GM23338 (cell line): Measurements from ENCODE around the gene ZGLP1. TPM values are rescaled to one million over a fixed set of nuclear protein-coding genes. Genes with fewer than 3 reads are reported as not detected.

Experiments
- ATAC-seq: fragments of 200-7000 bp; cut with Tn5 transposase; 3 replicates; pipeline ENCODE4 v1.9.1; 2020
- DNase-seq: peaks from one replicate; pipeline ENCODE4 v3.0.0-alpha.2; 2015; ENCODE audit warnings: low spot score
- H2AFZ ChIP-seq: fragments of 200-600 bp; sonication (generic); 2 replicates; pipeline ENCODE4 v1.8.0; 2016; ENCODE audit warnings: antibody characterized with exemption, mild to moderate bottlenecking, moderate library complexity
- H3F3A ChIP-seq: fragments of 200-600 bp; sonication (generic); replicated peaks from 2 replicates; pipeline ENCODE4 v1.8.0; 2017; ENCODE audit warnings: antibody characterized with exemption, mixed run types, low read depth
- H3K27ac ChIP-seq: fragments of 200-600 bp; sonication (generic); 2 replicates; pipeline ENCODE4 v1.6.1; 2016; ENCODE audit warnings: low read depth
- H3K27me3 ChIP-seq: fragments of 200-600 bp; sonication (generic); 2 replicates; pipeline ENCODE4 v1.8.0; 2016; ENCODE audit warnings: mild to moderate bottlenecking, mixed run types, moderate library complexity; ENCODE audit not compliant: insufficient read depth
- H3K36me3 ChIP-seq: fragments of 200-600 bp; sonication (generic); 2 replicates; pipeline ENCODE4 v1.8.0; 2016; ENCODE audit warnings: mild to moderate bottlenecking; ENCODE audit not compliant: insufficient read depth
- H3K4me1 ChIP-seq: fragments of 200-600 bp; sonication (generic); 2 replicates; pipeline ENCODE4 v1.8.0; 2016; ENCODE audit warnings: mild to moderate bottlenecking, moderate library complexity; ENCODE audit not compliant: insufficient read depth
- H3K4me2 ChIP-seq: fragments of 200-600 bp; sonication (generic); 2 replicates; pipeline ENCODE4 v1.7.1; 2017; ENCODE audit warnings: mixed run types
- H3K4me3 ChIP-seq: fragments of 200-600 bp; sonication (generic); 2 replicates; pipeline ENCODE4 v1.6.1; 2016; ENCODE audit warnings: mixed run types
- H3K79me2 ChIP-seq: fragments of 200-600 bp; sonication (generic); replicated peaks from 2 replicates; pipeline ENCODE4 v1.8.0; 2017; ENCODE audit warnings: mild to moderate bottlenecking; ENCODE audit not compliant: insufficient read depth
- H3K9me2 ChIP-seq: fragments of 200-600 bp; sonication (generic); 2 replicates; pipeline ENCODE4 v1.8.0; 2017; ENCODE audit not compliant: insufficient read depth
- H4K20me1 ChIP-seq: fragments of 200-600 bp; sonication (generic); replicated peaks from 2 replicates; pipeline ENCODE4 v1.8.0; 2017; ENCODE audit warnings: mild to moderate bottlenecking; ENCODE audit not compliant: insufficient read depth
- H3K27ac Mint-ChIP-seq: 2 replicates; pipeline ENCODE4 v1.8.0; 2020; ENCODE audit warnings: inconsistent platforms, mild to moderate bottlenecking, moderate library complexity, mixed read lengths
- H3K27me3 Mint-ChIP-seq: 3 replicates; pipeline ENCODE4 v1.8.0; 2022; ENCODE audit warnings: low read depth, mild to moderate bottlenecking, moderate library complexity, mixed read lengths, inconsistent platforms; ENCODE audit not compliant: insufficient read depth, poor library complexity
- H3K36me3 Mint-ChIP-seq: 3 replicates; pipeline ENCODE4 v1.8.0; 2021; ENCODE audit warnings: low read depth, mild to moderate bottlenecking, inconsistent platforms, moderate library complexity, mixed read lengths
- H3K4me1 Mint-ChIP-seq: 3 replicates; pipeline ENCODE4 v1.8.0; 2020; ENCODE audit warnings: mild to moderate bottlenecking, inconsistent platforms, mixed read lengths
- H3K4me3 Mint-ChIP-seq: 3 replicates; pipeline ENCODE4 v1.8.0; 2021; ENCODE audit warnings: moderate library complexity, mild to moderate bottlenecking, inconsistent platforms, mixed read lengths
- H3K9me3 Mint-ChIP-seq: 3 replicates; pipeline ENCODE4 v1.8.0; 2020; ENCODE audit warnings: moderate library complexity, mild to moderate bottlenecking, inconsistent platforms, mixed read lengths
- CREB1 ChIP-seq: fragments of 250-450 bp; sonication (Bioruptor Pico); IDR thresholded peaks from 2 replicates; pipeline ENCODE4 v1.5.0; 2020; ENCODE audit warnings: low read depth, mild to moderate bottlenecking, moderate library complexity
- CTCF ChIP-seq, 2 experiments: fragments of 200-600 bp in 1 of 2; sonication (generic) in 1 of 2; conservative IDR thresholded peaks; 2 replicates each; pipeline versions ENCODE4 v1.5.1 to v1.6.1; 2016 to 2017; ENCODE audit warnings: antibody characterized with exemption in 2 of 2, low read depth in 2 of 2, mild to moderate bottlenecking in 2 of 2, moderate library complexity in 1 of 2
- ETS1 ChIP-seq: IDR thresholded peaks from 2 replicates; pipeline ENCODE4 v1.6.1; 2016; ENCODE audit warnings: antibody characterized with exemption
- EZH2 ChIP-seq: fragments of 200-600 bp; sonication (generic); IDR thresholded peaks from one replicate; pipeline ENCODE4 v1.8.0; 2017; ENCODE audit warnings: antibody characterized with exemption, mild to moderate bottlenecking, low read depth; ENCODE audit not compliant: unreplicated experiment
- EZH2phosphoT487 ChIP-seq: fragments of 200-600 bp; sonication (generic); IDR thresholded peaks from one replicate; pipeline ENCODE4 v1.8.1; 2018; ENCODE audit warnings: antibody characterized with exemption; ENCODE audit not compliant: unreplicated experiment
- JUNB ChIP-seq: IDR thresholded peaks from one replicate; pipeline ENCODE4 v1.6.1; 2016; ENCODE audit warnings: antibody characterized with exemption; ENCODE audit not compliant: unreplicated experiment
- NANOG ChIP-seq: IDR thresholded peaks from 2 replicates; pipeline ENCODE4 v1.6.1; 2016; ENCODE audit warnings: antibody characterized with exemption, borderline replicate concordance
- POLR2AphosphoS5 ChIP-seq: IDR thresholded peaks from 2 replicates; pipeline ENCODE4 v1.6.1; 2016; ENCODE audit warnings: antibody characterized with exemption, low read depth
- REST ChIP-seq: IDR thresholded peaks from one replicate; pipeline ENCODE4 v1.6.1; 2018; ENCODE audit warnings: antibody characterized with exemption; ENCODE audit not compliant: unreplicated experiment
- STAT1 ChIP-seq: IDR thresholded peaks from one replicate; pipeline ENCODE4 v1.6.1; 2016; ENCODE audit warnings: antibody characterized with exemption; ENCODE audit not compliant: unreplicated experiment
- ZNF114 ChIP-seq: fragments of 250-450 bp; sonication (Bioruptor Pico); IDR thresholded peaks from 2 replicates; pipeline ENCODE4 v1.5.0; 2020; ENCODE audit warnings: mild to moderate bottlenecking, moderate library complexity
- ZNF331 ChIP-seq: fragments of 250-450 bp; sonication (Bioruptor Pico); IDR thresholded peaks from 2 replicates; pipeline ENCODE4 v1.5.0; 2020; ENCODE audit warnings: low read depth, mild to moderate bottlenecking, moderate library complexity
- polyA plus RNA-seq: library from polyadenylated mRNA; unstranded; fragments of >200 nt; fragmentation: Nextera tagmentation; extraction: Ambion mirVana; gene quantifications from 2 replicates; pipeline ENCODE4 v1.2.1, GENCODE V29; 2016
- total RNA-seq: library from RNA; depleted of rRNA; stranded (reverse); fragments of >200 nt; shearing (Covaris generic); gene quantifications from 2 replicates; pipeline ENCODE4 v1.2.3, GENCODE V29; 2014

Gene ZGLP1
- total and polyA plus RNA-seq, 2 experiments from 2014 or later: 1.5 to 5.3 TPM

- Histone ChIP-seq H2AFZ (no peak overlapping the region), H3K4me3 (no peak overlapping the region), H3F3A (peaks cover 3% of the 10 kb centered on the region), H3K27me3 (no peaks in the 10 kb centered on the region), H3K9me2 (no peaks in the 10 kb centered on the region), H3K27ac (no peak overlapping the region), H3K4me2 (no peak overlapping the region), H3K79me2 (peaks cover 11% of the 10 kb centered on the region), H3K4me1 (no peaks in the 10 kb centered on the region), H4K20me1 (peaks cover 6% of the 10 kb centered on the region; the same call in 1 of the 2 replicates), H3K36me3 (peaks cover 10% of the 10 kb centered on the region)
- H3K4me1 Mint-ChIP-seq: peaks cover 4% of the 10 kb centered on the region
- peaks cover 51% of the 10 kb centered on the region for H3K36me3 Mint-ChIP-seq
- no peak overlapping the region for H3K27ac Mint-ChIP-seq
- H3K9me3 Mint-ChIP-seq: peaks cover 2% of the 10 kb centered on the region; the same call in 2 of the 3 replicates
- no peak for DNase-seq
- no peak for ATAC-seq
- TF ChIP-seq EZH2phosphoT487 (no peak), JUNB (no peak), EZH2 (no peak), REST (no peak)
- no peak overlapping the region for H3K4me3 Mint-ChIP-seq
- H3K27me3 Mint-ChIP-seq: peaks cover 8% of the 10 kb centered on the region
Measured at GRCh38 chr19:10256551-10256950, 53.1 kb downstream of the ZGLP1 start.

GRCh38 chr19:10255358-10255757, 54.3 kb downstream of the ZGLP1 start:
- no peak overlapping the region for H3K27ac Mint-ChIP-seq
- peaks cover 10% of the 10 kb centered on the region for H3K36me3 ChIP-seq
- ATAC-seq: no peak
- H3K79me2 ChIP-seq: peaks cover 11% of the 10 kb centered on the region
- H3K9me3 Mint-ChIP-seq: peaks cover 2% of the 10 kb centered on the region; the same call in 2 of the 3 replicates
- no peaks in the 10 kb centered on the region for H3K9me2 ChIP-seq
- no peaks in the 10 kb centered on the region for H3K27me3 ChIP-seq
- peaks cover 4% of the 10 kb centered on the region for H3K4me1 Mint-ChIP-seq
- no peak overlapping the region for H3K4me3 Mint-ChIP-seq
- H3K36me3 Mint-ChIP-seq: peaks cover 51% of the 10 kb centered on the region
- no peaks in the 10 kb centered on the region for H3K4me1 ChIP-seq
- H3K4me2 ChIP-seq: no peak overlapping the region
- H3K27me3 Mint-ChIP-seq: peaks cover 12% of the 10 kb centered on the region
- H3K27ac ChIP-seq: no peak overlapping the region
- H3F3A ChIP-seq: peaks cover 9% of the 10 kb centered on the region
- H3K4me3 ChIP-seq: no peak overlapping the region
- H4K20me1 ChIP-seq: peaks cover 6% of the 10 kb centered on the region; the same call in 1 of the 2 replicates
- no peak for DNase-seq
- no peak overlapping the region for H2AFZ ChIP-seq
- TF ChIP-seq ETS1: no peak
- no peak for TF ChIP-seq CTCF (conservative IDR thresholded peaks at IDR 0.05; ENCODE audit: low read depth in 2 of 2)
- no peak for TF ChIP-seq JUNB
- TF ChIP-seq STAT1: no peak
- no peak for TF ChIP-seq POLR2AphosphoS5
- no peak for TF ChIP-seq ZNF114 (CRISPR knock-in tag)
- no peak for TF ChIP-seq ZNF331 (CRISPR knock-in tag)
- TF ChIP-seq REST: no peak
- no peak for TF ChIP-seq EZH2phosphoT487
- TF ChIP-seq NANOG: no peak
- TF ChIP-seq CREB1 (CRISPR knock-in tag): no peak
